Measurements from ENCODE around the gene NCKAP5.

DNA sequence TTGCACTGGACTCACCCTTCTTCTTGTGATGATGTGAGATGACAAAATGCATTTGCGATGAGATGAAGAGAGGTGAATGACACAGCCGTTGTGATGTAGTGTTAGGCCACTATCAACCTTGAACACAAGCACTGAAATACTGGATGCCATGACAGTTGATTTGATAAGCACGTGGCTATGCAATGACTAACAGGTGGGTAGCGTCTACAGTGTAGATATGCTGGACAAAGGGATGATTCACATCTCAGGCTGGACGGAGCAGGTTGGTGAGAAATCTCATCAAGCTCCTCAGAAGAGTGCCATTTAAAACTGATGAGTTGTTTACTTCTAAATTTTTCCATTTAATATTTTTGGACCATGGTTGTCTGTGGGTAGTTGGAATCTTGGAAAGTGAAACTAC lies 522.5 kb downstream of the NCKAP5 start:
- TF ChIP-seq, protein P1, sequence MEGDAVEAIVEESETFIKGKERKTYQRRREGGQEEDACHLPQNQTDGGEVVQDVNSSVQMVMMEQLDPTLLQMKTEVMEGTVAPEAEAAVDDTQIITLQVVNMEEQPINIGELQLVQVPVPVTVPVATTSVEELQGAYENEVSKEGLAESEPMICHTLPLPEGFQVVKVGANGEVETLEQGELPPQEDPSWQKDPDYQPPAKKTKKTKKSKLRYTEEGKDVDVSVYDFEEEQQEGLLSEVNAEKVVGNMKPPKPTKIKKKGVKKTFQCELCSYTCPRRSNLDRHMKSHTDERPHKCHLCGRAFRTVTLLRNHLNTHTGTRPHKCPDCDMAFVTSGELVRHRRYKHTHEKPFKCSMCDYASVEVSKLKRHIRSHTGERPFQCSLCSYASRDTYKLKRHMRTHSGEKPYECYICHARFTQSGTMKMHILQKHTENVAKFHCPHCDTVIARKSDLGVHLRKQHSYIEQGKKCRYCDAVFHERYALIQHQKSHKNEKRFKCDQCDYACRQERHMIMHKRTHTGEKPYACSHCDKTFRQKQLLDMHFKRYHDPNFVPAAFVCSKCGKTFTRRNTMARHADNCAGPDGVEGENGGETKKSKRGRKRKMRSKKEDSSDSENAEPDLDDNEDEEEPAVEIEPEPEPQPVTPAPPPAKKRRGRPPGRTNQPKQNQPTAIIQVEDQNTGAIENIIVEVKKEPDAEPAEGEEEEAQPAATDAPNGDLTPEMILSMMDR (IDR thresholded peaks at IDR 0.05; ENCODE audit: low read depth, low read length): no peak
- TF ChIP-seq POLR2A (IDR thresholded peaks at IDR 0.05; ENCODE audit: extremely low read depth, insufficient read length): no peak

Measured in NB4 (cell line).